Stimulated activated naive CD8-positive, alpha-beta T cell treated with anti-CD3 and anti-CD28 coated beads, Interleukin-15, Interleukin-2, amounts not matched to agents 100 U/mL and 50 U/mL, for 24 hours (primary cell): ENCODE data around the gene RAB4B.
A peak's percentile ranks its signal among the peaks of the same experiment; 100 is the strongest.
"Not testable (repeated sequence)": the region's sequence is repeated elsewhere in the genome, so short reads cannot be mapped to it uniquely, and the experiment has no call there.

Experiments used
- ATAC-seq: fragments of 150-1000 bp; cut with Tn5 transposase; one replicate; pipeline ENCODE4 v1.10.0; 2021
- DNase-seq: peaks from one replicate; pipeline ENCODE4 v3.0.0; 2021

Gene RAB4B

DNA sequence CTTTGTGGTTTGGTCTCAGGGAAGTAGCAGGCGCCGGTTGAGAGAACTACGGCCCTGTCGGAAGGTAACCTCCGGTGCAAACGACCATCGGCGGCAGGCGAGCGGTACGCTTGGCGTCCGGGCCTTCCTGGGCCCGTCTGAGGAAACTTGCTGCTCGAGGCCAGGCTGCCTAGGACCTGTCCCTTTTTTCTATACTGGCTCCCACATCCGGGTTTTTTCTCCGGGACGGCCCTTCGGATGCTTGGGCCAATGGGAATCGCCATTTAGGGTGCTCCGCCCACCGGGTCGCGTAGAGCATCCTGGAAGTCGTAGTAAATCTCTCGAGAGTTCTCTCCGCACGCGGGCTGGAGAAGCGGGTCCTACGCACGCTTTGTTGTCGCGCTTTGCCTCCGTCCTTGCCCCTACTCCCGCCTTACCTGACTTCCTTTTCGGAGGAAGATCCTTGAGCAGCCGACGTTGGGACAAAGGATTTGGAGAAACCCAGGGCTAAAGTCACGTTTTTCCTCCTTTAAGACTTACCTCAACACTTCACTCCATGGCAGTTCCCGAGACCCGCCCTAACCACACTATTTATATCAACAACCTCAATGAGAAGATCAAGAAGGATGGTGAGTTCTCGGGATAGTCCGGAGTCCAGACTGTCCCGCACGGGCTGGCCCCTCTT lies 27.0 kb upstream of the RAB4B start, which contains the start of gene SNRPA:
Gene SNRPA, plus strand, starts transcription at position 330 of the 664 bp plus-strand sequence. Its CDS starts 206 bp downstream, at position 536.
- DNase-seq = peak; percentile 96
- ATAC-seq = peak; percentile 72

DNA sequence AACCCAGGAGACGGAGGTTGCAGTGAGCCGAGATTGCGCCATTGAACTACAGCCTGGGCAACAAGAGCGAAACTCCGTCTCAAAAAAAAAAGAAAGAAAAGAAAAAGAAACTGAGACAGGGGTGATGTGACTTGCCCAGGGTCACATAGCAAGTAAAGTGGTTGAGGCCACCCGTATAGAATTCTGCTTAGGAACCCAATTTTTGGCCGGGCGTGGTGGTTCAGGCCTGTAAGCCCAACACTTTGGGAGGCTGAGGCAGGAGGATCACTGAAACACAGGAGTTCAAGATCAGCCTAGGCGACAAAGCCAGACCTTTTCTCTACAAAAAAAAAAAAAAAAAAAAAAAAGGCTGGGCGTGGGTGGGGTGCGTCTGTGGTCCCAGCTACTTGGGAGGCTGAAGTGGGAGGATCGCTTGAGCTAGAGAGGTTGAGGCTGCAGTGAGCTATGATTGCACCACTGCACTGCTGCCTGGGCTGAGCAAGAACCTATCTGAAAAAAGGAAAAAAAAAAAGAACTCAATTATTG lies 25.7 kb upstream of the RAB4B start:
- no peak for ATAC-seq
- peak; percentile 41 for DNase-seq

DNA sequence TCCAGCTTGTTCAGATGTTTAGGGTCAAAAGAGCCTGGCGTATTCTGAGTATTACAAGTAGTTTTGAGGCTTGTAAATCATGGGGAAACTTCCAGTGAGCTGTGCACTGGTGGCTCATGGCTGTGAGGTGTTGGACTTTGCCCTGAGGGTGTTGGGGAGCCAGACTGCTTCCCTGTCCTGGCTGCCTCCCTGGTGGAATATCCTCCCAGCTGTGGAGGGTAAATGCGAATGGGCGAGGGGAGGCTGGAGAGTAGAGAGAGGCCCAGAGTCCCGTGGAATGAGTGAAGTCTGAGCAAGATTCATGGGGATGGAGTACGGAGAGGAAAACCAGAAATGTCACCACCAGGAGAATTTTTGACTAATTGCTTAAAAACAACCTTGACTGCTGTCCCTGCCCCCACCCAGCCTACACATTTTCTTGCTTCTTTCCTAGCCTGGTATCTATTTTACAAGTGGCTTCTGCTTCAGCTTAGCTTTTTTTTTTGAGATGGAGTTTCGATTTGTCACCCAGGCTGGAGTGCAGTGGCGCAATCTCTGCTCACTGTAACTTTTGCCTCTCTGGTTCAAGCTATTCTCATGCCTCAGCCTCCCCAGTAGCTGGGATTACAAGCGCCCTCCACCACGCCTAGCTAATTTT lies 23.3 kb upstream of the RAB4B start:
- peak; percentile 4 for ATAC-seq
- DNase-seq = peak; percentile 73

DNA sequence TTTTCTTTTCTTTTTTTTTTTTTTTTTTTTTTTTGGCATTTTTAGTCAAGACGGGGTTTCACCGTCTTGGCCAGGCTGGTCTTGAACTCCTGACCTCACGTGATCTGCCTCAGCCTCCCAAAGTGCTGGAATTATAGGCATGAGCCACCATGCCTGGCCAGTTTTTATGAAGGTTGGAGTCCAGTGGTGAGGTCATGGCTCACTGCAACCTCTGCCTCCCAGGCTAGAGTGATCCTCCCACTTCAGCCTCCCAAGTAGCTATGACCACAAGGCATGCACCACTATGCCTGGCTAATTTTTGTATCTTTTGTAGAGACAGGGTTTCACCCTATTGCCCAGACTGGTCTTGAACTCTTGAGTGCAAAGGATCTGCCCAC lies 22.8 kb upstream of the RAB4B start:
- ATAC-seq (no peak), DNase-seq (no peak)

DNA sequence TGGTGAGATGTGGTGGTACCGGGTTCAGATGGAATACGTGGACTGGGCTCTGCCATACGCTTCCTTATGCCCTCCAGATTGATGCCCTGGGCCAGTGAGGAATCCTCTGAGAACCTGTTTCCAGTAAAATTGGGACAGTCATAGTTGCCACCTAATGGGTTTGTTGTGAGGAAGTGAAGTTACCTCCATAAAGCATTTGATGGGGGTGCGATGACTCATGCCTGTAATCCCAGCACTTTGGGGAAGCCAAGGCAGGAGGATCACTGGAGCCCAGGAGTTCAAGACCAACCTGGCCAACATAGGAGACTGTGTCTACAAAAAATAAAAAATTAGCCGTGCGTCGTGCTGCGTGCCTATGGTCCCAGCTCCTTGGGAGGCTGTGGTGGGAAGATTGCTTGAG lies 22.3 kb upstream of the RAB4B start:
- DNase-seq (no peak), ATAC-seq (no peak)

DNA sequence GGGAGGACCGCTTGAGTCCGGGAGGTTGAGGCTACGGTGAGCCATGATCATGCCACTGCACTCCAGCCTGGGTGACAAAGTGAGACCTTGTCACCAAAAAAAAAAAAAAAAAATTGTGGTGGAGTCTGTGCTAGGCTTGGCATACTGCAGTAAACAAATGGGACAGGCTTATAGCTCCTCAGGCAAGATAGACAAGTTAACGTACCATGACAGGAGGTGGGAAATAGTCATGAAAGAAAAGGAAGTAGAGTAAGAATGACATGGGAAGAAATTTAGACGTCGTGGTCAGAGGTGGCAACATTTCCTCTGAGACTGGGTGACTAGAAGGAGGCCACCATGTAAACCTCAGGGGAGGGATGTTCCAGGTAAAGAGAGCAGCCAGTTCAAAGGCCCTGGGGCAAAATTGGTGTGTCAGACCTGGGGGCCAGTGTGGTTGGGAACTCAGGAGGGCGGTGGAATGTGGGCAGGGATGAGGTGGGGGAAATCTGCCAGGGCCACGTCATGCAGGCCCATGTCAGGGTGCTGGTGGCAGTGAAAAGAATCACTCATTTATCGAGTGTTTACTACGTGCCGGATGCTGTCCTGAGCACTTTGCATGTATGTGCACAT lies 21.4 kb upstream of the RAB4B start:
- DNase-seq = peak; percentile 71
- peak; percentile 66 for ATAC-seq

DNA sequence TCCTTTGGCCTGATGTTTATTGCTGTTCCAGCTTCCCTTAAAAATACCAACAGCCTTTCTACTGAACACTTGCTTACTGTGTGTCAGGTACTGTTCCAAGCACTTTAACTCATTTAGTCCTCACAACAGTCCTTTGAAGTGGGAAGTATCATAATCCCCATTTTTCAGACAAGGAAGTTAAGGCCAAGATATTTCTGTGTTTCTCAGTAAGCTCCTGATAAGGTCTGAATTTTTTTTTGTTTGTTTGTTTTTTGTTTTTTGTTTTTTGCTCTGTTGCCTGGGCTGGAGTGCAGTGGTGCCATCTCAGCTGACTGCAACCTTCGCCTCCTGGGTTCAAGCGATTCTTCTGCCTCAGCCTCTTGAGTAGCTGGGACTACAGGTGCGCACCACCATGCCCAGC lies 19.6 kb upstream of the RAB4B start:
- no peak for DNase-seq
- ATAC-seq = no peak

DNA sequence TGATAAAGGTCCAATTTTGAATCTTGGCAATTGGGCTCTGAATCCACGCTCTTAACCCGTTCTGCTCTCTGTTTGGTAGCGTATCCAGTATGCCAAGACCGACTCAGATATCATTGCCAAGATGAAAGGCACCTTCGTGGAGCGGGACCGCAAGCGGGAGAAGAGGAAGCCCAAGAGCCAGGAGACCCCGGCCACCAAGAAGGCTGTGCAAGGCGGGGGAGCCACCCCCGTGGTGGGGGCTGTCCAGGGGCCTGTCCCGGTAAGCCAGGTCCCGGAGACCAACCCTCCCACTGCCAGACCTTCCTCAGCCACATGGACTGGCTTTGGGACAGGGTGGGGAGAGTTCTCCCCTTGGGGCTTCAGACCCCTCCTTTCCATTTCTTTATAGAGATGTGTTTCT lies 18.7 kb upstream of the RAB4B start:
- ATAC-seq = no peak

DNA sequence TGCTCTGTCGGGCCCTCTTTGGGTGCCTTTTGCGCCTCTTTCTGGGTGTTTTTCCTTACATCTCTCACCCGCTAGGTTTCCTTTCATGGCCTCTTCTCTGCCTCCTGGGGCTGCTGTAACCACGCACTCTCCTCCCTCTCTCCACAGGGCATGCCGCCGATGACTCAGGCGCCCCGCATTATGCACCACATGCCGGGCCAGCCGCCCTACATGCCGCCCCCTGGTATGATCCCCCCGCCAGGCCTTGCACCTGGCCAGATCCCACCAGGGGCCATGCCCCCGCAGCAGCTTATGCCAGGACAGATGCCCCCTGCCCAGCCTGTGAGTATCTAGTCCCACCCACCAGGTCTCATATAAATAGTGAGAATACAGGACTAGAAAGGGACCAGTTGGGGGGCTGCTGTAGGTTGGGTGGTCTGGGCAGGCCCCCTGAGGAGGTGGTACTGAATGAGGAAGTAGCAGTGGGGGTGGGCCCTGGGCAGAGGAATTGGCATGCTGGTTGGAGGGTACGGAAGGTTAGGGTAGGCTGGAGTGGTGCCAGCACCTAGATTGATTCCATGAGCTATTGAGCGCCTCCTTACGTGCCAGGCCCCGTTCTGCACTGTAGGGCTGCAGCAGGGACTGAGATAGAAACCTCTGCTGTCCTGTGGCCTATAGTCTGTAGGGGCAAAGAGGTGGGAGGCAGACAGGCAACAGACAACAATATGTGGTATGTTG lies 15.1 kb upstream of the RAB4B start:
- ATAC-seq (peak; percentile 67), DNase-seq (peak; percentile 56)

More for the DNA sequence above, 18.7 kb upstream of the RAB4B start:
- DNase-seq = no peak

DNA sequence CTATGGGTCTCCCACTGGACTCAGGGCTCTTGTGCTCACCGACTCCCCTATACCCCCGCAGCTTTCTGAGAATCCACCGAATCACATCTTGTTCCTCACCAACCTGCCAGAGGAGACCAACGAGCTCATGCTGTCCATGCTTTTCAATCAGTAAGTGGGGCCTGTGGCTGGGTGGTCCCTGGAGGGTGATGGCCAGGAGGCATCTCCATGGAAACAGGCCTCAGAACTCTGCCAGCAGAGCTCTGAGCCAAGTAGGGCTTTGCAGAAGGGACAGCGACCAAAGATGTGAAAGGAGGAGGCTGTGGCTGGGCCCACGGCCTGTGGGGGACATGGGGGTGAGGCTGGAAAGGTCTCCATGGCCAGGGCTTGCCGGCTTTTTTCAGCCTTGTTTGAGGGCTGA lies 14.5 kb upstream of the RAB4B start:
- no peak for ATAC-seq
- no peak for DNase-seq

DNA sequence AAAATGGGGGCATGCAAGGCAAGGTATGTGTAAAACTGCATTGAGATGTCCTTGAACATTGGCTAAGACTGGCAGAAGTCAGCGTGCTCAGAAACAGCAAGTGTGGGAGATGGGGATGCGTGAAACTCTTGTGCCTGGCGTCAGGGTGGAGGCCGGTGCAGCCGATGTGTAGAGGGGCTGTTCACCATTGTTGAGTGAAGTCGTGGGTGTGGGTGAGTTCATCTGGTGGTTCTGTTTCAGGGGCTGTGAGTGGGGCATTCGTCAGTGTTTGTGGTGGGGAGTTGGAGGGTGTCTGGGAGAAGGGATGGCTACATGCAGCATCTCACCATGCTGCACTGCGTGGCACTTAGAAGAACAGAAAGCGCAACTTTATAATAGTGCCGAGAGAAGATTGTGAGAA lies 14.1 kb upstream of the RAB4B start:
- ATAC-seq = peak; percentile 85

DNA sequence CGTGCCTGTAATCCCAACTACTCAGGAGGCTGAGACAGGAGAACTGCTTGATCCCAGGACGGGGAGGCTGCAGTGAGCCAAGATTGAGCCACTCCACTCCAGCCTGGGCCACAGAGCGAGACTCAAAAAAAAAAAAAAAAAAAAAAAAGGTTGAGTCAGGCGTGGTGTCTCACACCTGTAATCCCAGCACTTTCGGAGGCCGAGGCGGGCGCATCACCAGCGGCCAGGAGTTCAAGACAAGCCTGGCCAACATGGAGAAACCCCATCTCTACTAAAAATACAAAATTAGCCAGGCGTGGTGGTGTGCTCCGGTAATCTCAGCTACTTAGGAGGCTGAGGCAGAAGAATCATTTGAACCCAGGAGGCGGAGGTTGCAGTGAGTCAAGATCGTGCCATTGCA lies 11.7 kb upstream of the RAB4B start:
- DNase-seq, ATAC-seq: not testable (repeated sequence)

More for the DNA sequence above, 14.1 kb upstream of the RAB4B start:
- peak; percentile 61 for DNase-seq

DNA sequence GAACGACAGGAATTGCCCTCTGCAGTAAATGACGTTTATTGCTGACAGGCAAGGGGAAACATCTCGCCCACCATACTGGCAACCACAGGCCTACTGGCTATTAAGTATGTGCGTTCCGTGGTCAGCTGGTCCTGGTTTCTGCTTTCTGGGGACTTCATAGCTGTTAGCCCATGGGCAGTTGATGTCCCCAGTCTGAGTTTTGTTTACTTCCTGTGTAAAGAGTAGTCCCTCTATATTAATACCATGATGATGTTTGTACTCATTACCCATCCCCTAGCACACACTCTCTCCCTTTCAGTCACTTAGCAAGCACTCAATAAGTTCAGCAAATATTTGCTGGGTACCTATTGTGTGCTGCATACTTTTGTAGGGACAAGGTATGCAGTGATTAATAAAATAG lies 9.2 kb upstream of the RAB4B start:
- DNase-seq = no peak
- no peak for ATAC-seq

DNA sequence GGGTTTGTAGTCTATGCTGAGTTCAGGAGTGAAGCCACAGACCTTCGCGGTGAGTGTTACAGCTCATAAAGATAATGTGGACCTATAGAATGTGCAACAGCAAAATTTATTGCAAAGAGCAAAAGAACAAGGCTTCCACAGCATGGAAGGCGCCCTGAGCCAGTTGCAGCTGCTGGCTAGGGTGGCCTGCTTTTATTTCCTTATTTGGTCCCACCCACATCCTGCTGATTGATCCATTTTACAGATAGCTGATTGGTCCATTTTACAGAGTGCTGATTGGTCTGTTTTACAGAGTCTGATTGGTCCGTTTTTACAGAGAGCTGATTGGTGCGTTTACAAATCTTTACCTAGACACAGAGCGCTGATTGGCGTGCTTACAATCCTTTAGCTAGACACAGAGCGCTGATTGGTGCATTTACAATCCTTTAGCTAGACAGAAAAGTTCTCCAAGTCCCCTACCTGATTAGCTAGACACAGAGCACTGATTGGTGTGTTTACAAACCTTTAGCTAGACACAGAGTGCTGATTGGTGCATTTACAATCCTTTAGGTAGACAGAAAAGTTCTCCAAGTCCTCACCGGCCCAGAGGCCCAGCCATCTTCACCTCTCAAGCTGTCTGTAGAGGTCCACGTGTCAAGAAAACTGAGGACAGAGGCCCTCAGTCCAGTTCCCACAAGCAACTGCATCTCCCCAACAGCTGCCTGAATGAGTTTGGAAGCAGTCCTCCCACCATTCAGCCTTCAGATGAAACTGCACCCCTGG lies 6.8 kb upstream of the RAB4B start:
- ATAC-seq, DNase-seq: not testable (repeated sequence)

DNA sequence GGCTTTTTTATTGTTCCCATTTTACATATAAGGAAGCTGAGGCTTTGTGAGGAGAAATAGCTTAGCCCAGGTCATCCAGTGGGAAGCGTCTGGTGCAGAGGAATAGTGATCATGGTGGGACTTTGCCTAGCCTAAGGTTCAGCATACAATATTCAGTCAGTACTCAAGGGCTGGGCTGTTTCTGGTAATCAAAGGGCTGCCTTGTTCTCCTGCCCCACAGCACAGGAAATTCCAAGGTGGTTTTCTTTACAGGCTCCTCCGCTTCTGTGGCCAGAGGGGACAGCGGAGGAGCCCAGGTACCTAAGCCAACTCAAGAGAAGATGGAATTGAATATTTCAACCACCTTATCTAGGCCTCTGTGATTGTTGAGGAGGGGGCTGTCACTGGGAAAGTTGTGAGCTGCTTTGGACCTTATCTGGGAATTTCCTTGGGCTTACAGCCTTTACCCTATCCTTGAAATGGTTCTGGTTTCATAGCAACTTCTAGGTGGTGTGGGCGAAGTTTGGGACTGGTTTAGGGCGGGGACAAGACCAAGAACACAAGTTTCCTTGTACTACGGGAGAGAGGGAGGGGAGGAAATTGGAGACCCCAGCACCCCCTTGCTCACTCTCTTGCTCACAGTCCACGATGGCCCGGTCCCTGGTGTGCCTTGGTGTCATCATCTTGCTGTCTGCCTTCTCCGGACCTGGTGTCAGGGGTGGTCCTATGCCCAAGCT lies 3.0 kb upstream of the RAB4B start, which contains the start of gene MIA:
Gene MIA, plus strand, starts transcription at position 606 of the 716 bp plus-strand sequence. Its CDS starts 22 bp downstream, at position 628.
- DNase-seq (no peak), ATAC-seq (no peak)

DNA sequence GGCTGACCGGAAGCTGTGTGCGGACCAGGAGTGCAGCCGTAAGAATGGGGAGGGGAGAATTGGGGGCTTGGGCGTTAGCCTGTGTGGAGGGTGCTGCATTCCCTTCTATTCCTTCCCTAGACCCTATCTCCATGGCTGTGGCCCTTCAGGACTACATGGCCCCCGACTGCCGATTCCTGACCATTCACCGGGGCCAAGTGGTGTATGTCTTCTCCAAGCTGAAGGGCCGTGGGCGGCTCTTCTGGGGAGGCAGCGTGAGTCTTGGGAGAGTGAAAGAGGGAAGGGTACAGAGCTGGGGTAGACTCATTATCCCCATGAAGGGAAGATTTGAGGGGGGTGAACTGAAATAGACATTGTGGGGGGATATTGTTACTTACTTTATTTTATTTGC lies 2.4 kb upstream of the RAB4B start:
- no peak for DNase-seq
- no peak for ATAC-seq

DNA sequence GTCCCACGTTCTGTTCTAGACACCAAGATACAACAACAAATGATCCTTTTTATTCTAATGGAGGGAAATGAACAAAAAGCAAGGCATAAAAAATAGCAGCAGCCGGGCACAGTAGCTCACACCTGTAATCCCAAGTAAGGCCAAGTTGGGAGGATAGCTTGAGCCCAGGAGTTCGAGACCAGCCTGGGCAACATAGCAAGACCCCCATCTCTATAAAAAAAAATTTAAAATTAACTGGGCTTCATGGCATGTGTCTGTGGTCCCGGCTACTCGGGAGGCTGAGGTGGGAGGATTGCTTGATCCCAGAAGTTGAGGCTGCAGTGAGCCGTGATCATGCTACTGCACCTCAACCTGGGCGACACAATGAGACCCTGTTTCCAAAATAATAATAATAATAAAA lies 1.7 kb upstream of the RAB4B start:
- ATAC-seq (no peak), DNase-seq (no peak)

DNA sequence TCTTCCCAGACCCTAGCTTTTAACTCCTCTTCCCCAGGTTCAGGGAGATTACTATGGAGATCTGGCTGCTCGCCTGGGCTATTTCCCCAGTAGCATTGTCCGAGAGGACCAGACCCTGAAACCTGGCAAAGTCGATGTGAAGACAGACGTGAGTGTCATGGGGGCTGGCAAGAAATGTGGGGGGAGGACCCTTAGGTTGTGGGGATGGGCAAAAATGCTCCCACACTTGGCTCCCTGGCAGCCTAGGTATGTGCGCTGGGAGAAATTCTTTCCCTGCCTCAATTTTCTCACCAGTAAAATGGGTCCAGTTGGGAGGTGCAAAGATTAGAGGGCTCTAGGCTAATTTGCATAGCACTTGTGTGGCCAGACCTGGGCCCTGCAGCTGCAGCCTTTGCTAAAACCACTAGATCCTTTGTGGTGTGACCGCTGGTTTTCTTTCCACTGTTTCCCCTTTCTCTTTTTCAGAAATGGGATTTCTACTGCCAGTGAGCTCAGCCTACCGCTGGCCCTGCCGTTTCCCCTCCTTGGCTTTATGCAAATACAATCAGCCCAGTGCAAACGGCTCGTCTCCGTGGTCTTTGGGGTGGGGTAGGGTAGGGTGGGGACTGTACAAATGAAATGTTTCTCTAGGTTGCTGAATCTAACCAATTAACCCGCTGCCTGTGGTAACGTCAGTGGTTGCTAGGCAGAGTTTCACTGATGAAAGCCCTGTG lies 959 bp upstream of the RAB4B start:
- ATAC-seq = peak; percentile 71
- peak; percentile 88 for DNase-seq

DNA sequence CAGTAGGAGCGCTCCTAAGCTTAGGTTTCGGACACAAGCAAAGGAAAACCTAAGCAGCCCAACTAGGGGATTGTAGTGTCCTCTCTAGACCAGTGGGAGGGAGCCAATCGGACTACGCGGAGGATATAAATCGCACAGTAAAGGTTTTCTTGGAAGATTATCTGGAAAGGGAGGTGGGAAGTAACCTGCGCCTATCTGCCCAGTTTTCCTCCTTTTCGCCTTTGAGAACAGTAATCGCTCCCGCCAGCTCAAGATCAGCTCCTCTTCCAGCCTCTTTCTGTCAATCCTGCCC lies 456 bp upstream of the RAB4B start:
- ATAC-seq = no peak
- DNase-seq = no peak

DNA sequence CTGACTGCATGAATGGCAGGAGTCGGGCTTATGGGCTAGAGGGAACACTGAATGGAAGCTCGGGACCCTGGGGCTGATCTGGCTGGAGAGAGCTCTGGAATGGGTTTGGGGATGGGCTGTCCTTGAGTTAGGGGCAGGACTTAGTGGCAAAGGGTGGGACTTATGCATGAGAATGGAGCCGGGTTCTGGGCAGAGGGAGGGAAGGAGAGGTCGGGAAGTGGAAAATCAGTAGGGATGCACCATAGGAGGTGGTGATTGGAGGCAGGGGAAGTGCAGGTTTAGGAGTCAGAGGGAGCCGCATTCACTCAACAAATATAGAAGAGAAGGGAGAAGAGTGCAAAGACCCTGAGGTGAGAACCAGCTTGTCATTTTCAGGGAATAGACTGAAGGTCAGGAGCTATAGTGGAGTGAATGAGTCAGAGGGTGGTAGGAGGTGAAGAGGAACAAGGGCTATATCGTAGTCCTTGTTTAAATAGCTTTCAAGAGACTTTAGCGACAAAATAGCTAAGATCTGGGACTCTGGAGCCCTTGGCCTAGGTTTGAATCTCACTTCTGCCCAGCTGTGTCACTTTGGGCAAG lies 748 bp downstream of the RAB4B start:
- ATAC-seq = peak; percentile 20
- no peak for DNase-seq
